Peyer's patch (tissue), 4 donors: Measurements from ENCODE around the gene RFTN1. TPM values are rescaled to one million over a fixed set of nuclear protein-coding genes. Genes with fewer than 3 reads are reported as not detected.

Experiments used
- DNase-seq, 3 donors: peaks; one replicate each; pipeline ENCODE4 v3.0.0-alpha.2; 2017 to 2019
- H3K27ac ChIP-seq, 4 donors: fragments of 200-600 bp; sonication (generic); one replicate each; pipeline ENCODE4 v1.5.1; 2016 to 2019
- H3K27me3 ChIP-seq, 2 donors: fragments of 200-600 bp; sonication (generic); one replicate each; pipeline ENCODE4 v1.5.1; 2019
- H3K36me3 ChIP-seq, 3 donors: fragments of 200-600 bp; sonication (generic); one replicate each; pipeline ENCODE4 v1.5.1; 2016 to 2019
- H3K4me1 ChIP-seq, 4 donors: fragments of 200-600 bp; sonication (generic); one replicate each; pipeline ENCODE4 v1.5.1; 2016 to 2019
- H3K4me3 ChIP-seq, 4 donors: fragments of 200-600 bp; sonication (generic); 1 replicate in 3 of 4; 2 replicates in 1 of 4; pipeline ENCODE4 v1.5.1; 2016 to 2019; ENCODE audit warnings: mild to moderate bottlenecking in 1 of 4
- H3K9me3 ChIP-seq, 4 donors: fragments of 200-600 bp; sonication (generic); one replicate each; pipeline ENCODE4 v1.5.1; 2016 to 2019; ENCODE audit warnings: mild to moderate bottlenecking in 1 of 4
- CTCF ChIP-seq, 6 experiments: fragments of 450-650 bp in 4 of 6; fragments of 200-600 bp in 2 of 6; sonication (generic) in 1 of 6; IDR thresholded peaks; one replicate each; pipeline ENCODE4 v1.5.1; 2017 to 2019; ENCODE audit warnings: antibody characterized with exemption in 6 of 6, mild to moderate bottlenecking in 3 of 6, moderate library complexity in 1 of 6
- POLR2A ChIP-seq, 2 donors: fragments of 450-650 bp; IDR thresholded peaks; one replicate each; pipeline ENCODE4 v1.5.1; 2017; ENCODE audit warnings: antibody characterized with exemption in 2 of 2, mild to moderate bottlenecking in 2 of 2, moderate library complexity in 2 of 2
- total RNA-seq, 4 donors: library from RNA; depleted of rRNA; stranded (reverse); fragments of >200 nt; gene quantifications; one replicate each; pipeline ENCODE4 v1.1.0, GENCODE V29; 2016

Gene RFTN1
- total RNA-seq, 4 donors from 2014 or later, result 6.1 to 135 (median 32.0) TPM

- no peak overlapping the region for H3K4me3 ChIP-seq
- H3K9me3 ChIP-seq, result no peaks in the 10 kb centered on the region
- H3K4me1 ChIP-seq, result peaks cover 0 to 8% (median 4%) of the 10 kb centered on the region in 4 donors
- peaks cover 0 to 29% (median 0%) of the 10 kb centered on the region in 3 donors for H3K36me3 ChIP-seq
- no peaks in the 10 kb centered on the region for H3K27me3 ChIP-seq
- peak overlapping the region in 3 of 4 donors; percentile 25 to 53 (median 52) for H3K27ac ChIP-seq
- TF ChIP-seq POLR2A (IDR thresholded peaks at IDR 0.05) (no peak), CTCF (IDR thresholded peaks at IDR 0.05) (no peak)
- peak in 2 of 3 donors; percentile 72 for DNase-seq
These were observed 208.4 kb downstream of the RFTN1 start for GRCh38 chr3:16305111-16305541.

- Histone ChIP-seq H3K4me3 (no peak overlapping the region), H3K27ac (peak overlapping the region in 3 of 4 donors; percentile 25 to 53 (median 52)), H3K9me3 (no peaks in the 10 kb centered on the region), H3K4me1 (peaks cover 0 to 8% (median 4%) of the 10 kb centered on the region in 4 donors), H3K27me3 (no peaks in the 10 kb centered on the region), H3K36me3 (peaks cover 0 to 29% (median 0%) of the 10 kb centered on the region in 3 donors)
- TF ChIP-seq POLR2A (IDR thresholded peaks at IDR 0.05) (no peak), CTCF (IDR thresholded peaks at IDR 0.05) (no peak)
- DNase-seq, result no peak
These were observed 209.2 kb downstream of the RFTN1 start for GRCh38 chr3:16304061-16305010.

GRCh38 chr3:16303037-16303575, 210.4 kb downstream of the RFTN1 start:
- Histone ChIP-seq H3K36me3 (peaks cover 0 to 31% (median 0%) of the 10 kb centered on the region in 3 donors), H3K4me1 (peaks cover 0 to 8% (median 4%) of the 10 kb centered on the region in 4 donors), H3K27ac (peak overlapping the region in 2 of 4 donors; percentile 15 to 64), H3K9me3 (no peaks in the 10 kb centered on the region), H3K27me3 (no peaks in the 10 kb centered on the region), H3K4me3 (no peak overlapping the region)
- no peak for DNase-seq
- TF ChIP-seq POLR2A (IDR thresholded peaks at IDR 0.05), result no peak
- TF ChIP-seq CTCF (IDR thresholded peaks at IDR 0.05), result no peak

- Histone ChIP-seq H3K4me3 (no peak overlapping the region), H3K27ac (peak overlapping the region in 3 of 4 donors; percentile 57 to 70 (median 64)), H3K9me3 (no peaks in the 10 kb centered on the region), H3K36me3 (peaks cover 0 to 32% (median 0%) of the 10 kb centered on the region in 3 donors), H3K4me1 (peaks cover 0 to 8% (median 4%) of the 10 kb centered on the region in 4 donors), H3K27me3 (no peaks in the 10 kb centered on the region)
- TF ChIP-seq POLR2A (IDR thresholded peaks at IDR 0.05) (no peak), CTCF (IDR thresholded peaks at IDR 0.05) (no peak)
- no peak for DNase-seq
These were observed 211.3 kb downstream of the RFTN1 start for GRCh38 chr3:16302082-16302631.

GRCh38 chr3:16301507-16301906, 212.0 kb downstream of the RFTN1 start:
- peak in 1 of 3 donors; percentile 37 for DNase-seq
- Histone ChIP-seq H3K4me1 (peaks cover 0 to 8% (median 4%) of the 10 kb centered on the region in 4 donors), H3K9me3 (no peaks in the 10 kb centered on the region), H3K27me3 (no peaks in the 10 kb centered on the region), H3K27ac (peak overlapping the region; percentile 57 to 70 (median 63)), H3K4me3 (no peak overlapping the region), H3K36me3 (peaks cover 0 to 35% (median 0%) of the 10 kb centered on the region in 3 donors)
- TF ChIP-seq CTCF (IDR thresholded peaks at IDR 0.05), result no peak
